ENCODE results near the gene PLCH1. TPM values are rescaled to one million over a fixed set of nuclear protein-coding genes. Genes with fewer than 3 reads are reported as not detected.

PLCH1 gene
- polyA plus RNA-seq, 1 donor, result 7.4 TPM

DNA sequence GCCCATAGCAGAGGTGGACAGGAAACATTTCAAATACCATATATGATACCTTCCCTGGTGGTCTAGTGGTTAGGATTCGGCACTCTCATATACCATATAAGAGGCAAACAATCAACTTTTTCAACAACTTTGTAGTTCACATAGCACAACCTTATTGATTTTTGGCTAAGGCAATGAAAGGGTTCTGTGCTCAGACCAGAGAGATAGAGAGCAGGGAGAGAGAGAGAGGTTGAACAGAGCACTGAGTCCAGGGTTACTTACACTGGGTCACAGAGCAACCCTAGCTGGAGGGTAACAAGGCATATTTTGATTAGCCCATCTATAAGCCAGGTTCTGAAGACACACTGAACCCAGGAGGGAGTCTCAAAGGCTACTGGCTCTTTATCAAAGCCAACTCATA lies 83.8 kb downstream of the PLCH1 start:
- no peaks in the 10 kb centered on the region for H3K9me3 ChIP-seq (ENCODE audit: control insufficient read depth, low read depth, low read length)
- DNase-seq, result no peak
- H3K4me3 ChIP-seq (ENCODE audit: low read length), result no peak overlapping the region
- H3K4me1 ChIP-seq (ENCODE audit: control insufficient read depth, insufficient read depth, low read length), result peaks cover 41% of the 10 kb centered on the region
- no peaks in the 10 kb centered on the region for H3K27me3 ChIP-seq (ENCODE audit: control insufficient read depth, insufficient read depth, low read length)
- H3K27ac ChIP-seq (ENCODE audit: low read length), result peak overlapping the region; percentile 84
- no peaks in the 10 kb centered on the region for H3K36me3 ChIP-seq (ENCODE audit: control insufficient read depth, insufficient read depth, low read length)
- no CpG with 5 or more reads among the region's 1 CpG for WGBS (ENCODE audit: insufficient coverage, low lambda C conversion rate)

DNA sequence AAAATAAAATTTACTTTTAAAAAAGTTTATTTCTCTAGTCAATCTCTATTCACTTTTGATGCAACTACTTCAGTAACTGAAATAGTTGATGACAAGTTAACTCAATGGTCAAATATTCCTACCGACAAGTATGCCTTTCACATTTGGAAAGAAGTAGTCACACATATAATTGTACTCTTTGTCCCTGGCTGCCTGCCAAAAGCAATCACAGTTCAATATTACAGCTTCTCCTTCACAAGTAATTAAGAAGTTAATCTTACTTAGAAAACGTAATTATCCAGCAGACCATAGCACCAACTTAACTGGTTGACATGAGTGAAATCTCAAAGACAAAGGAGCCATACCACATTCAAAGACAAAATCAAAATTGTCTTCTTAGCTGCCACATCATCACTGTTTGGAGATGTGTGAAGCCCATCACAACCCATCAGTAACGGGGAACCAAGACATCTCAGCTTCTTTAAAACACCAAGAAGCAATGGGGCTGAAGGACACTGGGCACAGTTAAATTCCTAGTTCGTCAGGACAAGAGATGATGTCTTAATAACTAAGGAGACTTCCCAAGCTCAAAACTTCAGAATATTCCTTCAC lies 86.1 kb downstream of the PLCH1 start:
- H3K4me3 ChIP-seq (ENCODE audit: low read length), result no peak overlapping the region
- H3K36me3 ChIP-seq (ENCODE audit: control insufficient read depth, insufficient read depth, low read length), result no peaks in the 10 kb centered on the region
- 17% methylated on average over 2 of the region's 4 CpGs for WGBS (ENCODE audit: insufficient coverage, low lambda C conversion rate)
- H3K27ac ChIP-seq (ENCODE audit: low read length), result no peak overlapping the region
- DNase-seq, result no peak
- H3K4me1 ChIP-seq (ENCODE audit: control insufficient read depth, insufficient read depth, low read length), result peaks cover 20% of the 10 kb centered on the region
- no peaks in the 10 kb centered on the region for H3K27me3 ChIP-seq (ENCODE audit: control insufficient read depth, insufficient read depth, low read length)
- no peaks in the 10 kb centered on the region for H3K9me3 ChIP-seq (ENCODE audit: control insufficient read depth, low read depth, low read length)

DNA sequence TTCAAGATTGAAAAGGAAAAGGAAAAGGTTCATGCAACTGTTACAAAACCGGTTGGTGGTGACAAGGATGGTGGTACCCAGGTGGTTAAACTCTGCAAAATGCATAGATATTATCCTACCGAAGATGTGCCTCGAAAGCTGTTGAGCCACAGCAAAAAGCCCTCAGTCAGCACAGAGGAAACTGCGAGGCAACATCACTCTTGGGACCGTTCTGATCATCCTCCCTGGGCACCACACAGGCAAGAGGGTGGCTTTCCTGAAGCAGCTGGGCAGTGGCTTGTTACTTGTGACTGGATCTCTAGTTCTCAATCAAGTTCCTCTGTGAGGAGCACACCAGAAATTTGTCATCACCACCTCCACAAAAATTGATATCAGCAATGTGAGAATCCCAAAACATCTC lies 86.9 kb downstream of the PLCH1 start:
- H3K27me3 ChIP-seq (ENCODE audit: control insufficient read depth, insufficient read depth, low read length), result no peaks in the 10 kb centered on the region
- DNase-seq, result no peak
- H3K36me3 ChIP-seq (ENCODE audit: control insufficient read depth, insufficient read depth, low read length), result no peaks in the 10 kb centered on the region
- H3K4me1 ChIP-seq (ENCODE audit: control insufficient read depth, insufficient read depth, low read length), result peaks cover 16% of the 10 kb centered on the region
- H3K4me3 ChIP-seq (ENCODE audit: low read length), result no peak overlapping the region
- H3K27ac ChIP-seq (ENCODE audit: low read length), result no peak overlapping the region
- no peaks in the 10 kb centered on the region for H3K9me3 ChIP-seq (ENCODE audit: control insufficient read depth, low read depth, low read length)
- WGBS (ENCODE audit: insufficient coverage, low lambda C conversion rate), result no CpG with 5 or more reads among the region's 5 CpGs

DNA sequence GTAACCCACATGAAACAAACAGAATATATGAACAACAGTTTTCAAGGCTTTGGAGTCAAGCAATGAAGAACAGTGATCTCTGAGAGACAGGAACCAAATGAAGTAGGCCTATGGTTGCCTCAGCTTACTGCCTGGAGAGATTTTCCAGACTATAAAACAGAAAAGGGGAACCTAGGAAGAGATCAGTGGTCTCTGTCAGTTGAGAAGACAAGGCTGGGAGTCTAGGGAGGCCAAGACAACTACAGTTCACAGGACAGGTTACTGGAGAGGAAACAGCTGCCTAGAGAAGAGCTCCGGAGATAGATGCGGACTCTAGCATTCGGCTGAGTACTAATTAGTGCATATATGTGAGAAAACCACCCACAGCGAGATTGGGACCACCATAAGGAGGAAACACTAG lies 87.7 kb downstream of the PLCH1 start:
- H3K4me1 ChIP-seq (ENCODE audit: control insufficient read depth, insufficient read depth, low read length), result peaks cover 15% of the 10 kb centered on the region
- no peaks in the 10 kb centered on the region for H3K36me3 ChIP-seq (ENCODE audit: control insufficient read depth, insufficient read depth, low read length)
- H3K27me3 ChIP-seq (ENCODE audit: control insufficient read depth, insufficient read depth, low read length), result no peaks in the 10 kb centered on the region
- no peak overlapping the region for H3K27ac ChIP-seq (ENCODE audit: low read length)
- H3K4me3 ChIP-seq (ENCODE audit: low read length), result no peak overlapping the region
- no peaks in the 10 kb centered on the region for H3K9me3 ChIP-seq (ENCODE audit: control insufficient read depth, low read depth, low read length)
- no peak for DNase-seq
- WGBS (ENCODE audit: insufficient coverage, low lambda C conversion rate), result no CpG with 5 or more reads among the region's 4 CpGs

DNA sequence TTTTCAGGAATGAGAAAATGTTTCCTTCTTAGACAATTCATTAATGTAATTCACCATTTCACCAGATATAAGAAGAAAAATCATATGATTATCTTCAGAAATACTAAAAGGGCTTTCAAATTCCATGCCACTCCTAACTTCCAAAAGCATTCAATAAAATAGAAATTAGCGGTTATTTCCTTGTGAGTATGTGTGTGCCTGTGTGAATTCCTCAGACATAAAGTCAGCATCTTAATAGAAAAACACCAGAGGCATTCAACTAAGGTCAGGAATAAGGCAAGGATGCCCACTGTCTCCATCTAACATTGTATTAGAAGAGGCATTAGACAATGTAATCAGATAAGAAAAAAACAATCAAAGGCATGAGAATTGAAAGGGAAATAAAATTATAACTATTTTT lies 88.4 kb downstream of the PLCH1 start:
- H3K9me3 ChIP-seq (ENCODE audit: control insufficient read depth, low read depth, low read length), result no peaks in the 10 kb centered on the region
- H3K36me3 ChIP-seq (ENCODE audit: control insufficient read depth, insufficient read depth, low read length), result no peaks in the 10 kb centered on the region
- DNase-seq, result no peak
- H3K4me3 ChIP-seq (ENCODE audit: low read length), result no peak overlapping the region
- H3K27me3 ChIP-seq (ENCODE audit: control insufficient read depth, insufficient read depth, low read length), result no peaks in the 10 kb centered on the region
- peaks cover 10% of the 10 kb centered on the region for H3K4me1 ChIP-seq (ENCODE audit: control insufficient read depth, insufficient read depth, low read length)
- H3K27ac ChIP-seq (ENCODE audit: low read length), result no peak overlapping the region
- no CpG with 5 or more reads among the region's 1 CpG for WGBS (ENCODE audit: insufficient coverage, low lambda C conversion rate)

DNA sequence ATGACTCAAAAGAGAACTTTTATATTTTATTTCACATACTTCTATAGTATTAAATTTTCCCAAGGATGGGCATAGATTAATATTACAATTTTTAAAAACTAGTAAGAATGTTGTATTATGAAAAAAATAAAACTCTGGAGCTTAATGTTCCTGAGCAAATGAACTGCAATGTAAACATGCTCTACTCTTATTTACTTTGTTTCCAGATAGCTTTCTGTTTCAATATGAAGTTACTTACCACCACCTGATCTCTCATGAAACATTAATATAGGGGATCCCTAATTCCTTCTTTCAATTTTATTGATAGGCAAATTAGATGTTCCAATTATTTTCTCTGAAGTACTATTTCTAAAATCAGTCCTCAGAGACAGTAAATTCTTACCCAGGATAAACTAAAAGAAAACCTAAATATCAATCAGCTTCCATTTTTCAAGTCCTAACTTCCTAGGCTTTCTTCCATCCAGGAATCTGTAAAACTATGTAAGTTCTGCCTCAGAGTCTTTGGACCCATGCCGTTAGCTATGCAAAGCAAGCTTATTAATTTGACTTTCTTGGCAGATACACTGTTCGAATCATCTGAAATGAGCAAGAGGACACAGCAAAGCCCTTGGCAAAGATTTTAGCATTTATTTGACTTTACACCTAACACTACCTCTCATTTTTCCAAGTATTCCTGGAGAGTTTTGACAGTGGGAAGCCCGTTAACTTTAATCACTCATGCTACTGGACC lies 93.2 kb downstream of the PLCH1 start:
- WGBS (ENCODE audit: insufficient coverage, low lambda C conversion rate), result no CpG with 5 or more reads among the region's 3 CpGs
- Histone ChIP-seq H3K4me1 (ENCODE audit: control insufficient read depth, insufficient read depth, low read length) (peaks cover 4% of the 10 kb centered on the region), H3K9me3 (ENCODE audit: control insufficient read depth, low read depth, low read length) (no peaks in the 10 kb centered on the region), H3K4me3 (ENCODE audit: low read length) (no peak overlapping the region), H3K36me3 (ENCODE audit: control insufficient read depth, insufficient read depth, low read length) (no peaks in the 10 kb centered on the region), H3K27me3 (ENCODE audit: control insufficient read depth, insufficient read depth, low read length) (no peaks in the 10 kb centered on the region), H3K27ac (ENCODE audit: low read length) (no peak overlapping the region)
- no peak for DNase-seq

DNA sequence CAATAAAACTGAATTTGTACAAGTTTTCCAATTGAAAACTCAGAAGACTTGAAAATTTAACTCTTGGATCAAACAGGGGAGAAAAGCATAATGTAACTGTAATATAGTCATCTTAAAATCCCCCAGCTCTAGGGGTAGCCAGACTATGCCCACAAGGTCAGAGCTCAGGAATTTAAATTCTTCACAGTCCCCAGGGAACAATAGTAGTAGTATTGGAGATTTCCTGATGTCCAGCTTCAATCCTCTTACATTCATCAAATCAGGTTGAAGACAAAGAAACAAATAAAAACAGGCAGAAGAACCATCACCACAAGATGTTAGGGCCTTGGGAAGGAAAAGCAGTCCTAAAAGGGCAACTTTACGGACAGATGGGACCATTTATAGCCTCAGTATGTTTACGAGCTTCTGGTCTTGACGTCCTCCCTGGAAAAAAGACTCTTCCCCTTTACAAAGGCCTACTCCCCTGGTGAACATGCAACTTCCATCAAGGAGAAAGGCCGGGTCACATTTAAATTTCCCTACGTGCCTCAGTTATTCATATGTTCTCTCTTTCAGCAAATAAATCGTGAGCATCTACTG lies 96.8 kb downstream of the PLCH1 start:
- H3K4me3 ChIP-seq (ENCODE audit: low read length), result no peak overlapping the region
- no peaks in the 10 kb centered on the region for H3K27me3 ChIP-seq (ENCODE audit: control insufficient read depth, insufficient read depth, low read length)
- no peak for DNase-seq
- WGBS (ENCODE audit: insufficient coverage, low lambda C conversion rate), result no CpG with 5 or more reads among the region's 6 CpGs
- H3K9me3 ChIP-seq (ENCODE audit: control insufficient read depth, low read depth, low read length), result no peaks in the 10 kb centered on the region
- H3K4me1 ChIP-seq (ENCODE audit: control insufficient read depth, insufficient read depth, low read length), result peaks cover 8% of the 10 kb centered on the region
- H3K36me3 ChIP-seq (ENCODE audit: control insufficient read depth, insufficient read depth, low read length), result no peaks in the 10 kb centered on the region
- H3K27ac ChIP-seq (ENCODE audit: low read length), result no peak overlapping the region

DNA sequence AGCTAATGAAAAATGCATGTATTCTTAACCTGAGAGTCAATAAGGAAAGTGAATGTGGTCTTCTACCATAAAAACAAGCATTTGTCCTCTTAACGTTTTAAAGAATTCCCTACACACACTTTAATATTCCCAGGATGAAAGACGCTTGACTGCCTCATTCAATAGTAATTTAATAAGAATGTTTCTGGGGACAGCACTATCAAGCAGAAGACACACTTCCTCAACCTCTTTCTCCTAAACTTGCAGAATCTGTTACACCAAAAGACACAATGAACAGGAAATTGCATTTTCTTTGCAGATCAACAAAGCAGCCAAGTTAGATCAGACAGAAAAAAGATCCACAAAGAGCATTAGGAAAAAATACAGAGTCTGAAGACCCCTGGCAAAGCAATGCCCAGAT lies 97.7 kb downstream of the PLCH1 start:
- WGBS (ENCODE audit: insufficient coverage, low lambda C conversion rate), result no CpG with 5 or more reads among the region's 2 CpGs
- no peaks in the 10 kb centered on the region for H3K27me3 ChIP-seq (ENCODE audit: control insufficient read depth, insufficient read depth, low read length)
- DNase-seq, result no peak
- no peaks in the 10 kb centered on the region for H3K36me3 ChIP-seq (ENCODE audit: control insufficient read depth, insufficient read depth, low read length)
- peak overlapping the region; percentile 67 for H3K27ac ChIP-seq (ENCODE audit: low read length)
- no peak overlapping the region for H3K4me3 ChIP-seq (ENCODE audit: low read length)
- H3K9me3 ChIP-seq (ENCODE audit: control insufficient read depth, low read depth, low read length), result no peaks in the 10 kb centered on the region
- peaks cover 8% of the 10 kb centered on the region for H3K4me1 ChIP-seq (ENCODE audit: control insufficient read depth, insufficient read depth, low read length)

DNA sequence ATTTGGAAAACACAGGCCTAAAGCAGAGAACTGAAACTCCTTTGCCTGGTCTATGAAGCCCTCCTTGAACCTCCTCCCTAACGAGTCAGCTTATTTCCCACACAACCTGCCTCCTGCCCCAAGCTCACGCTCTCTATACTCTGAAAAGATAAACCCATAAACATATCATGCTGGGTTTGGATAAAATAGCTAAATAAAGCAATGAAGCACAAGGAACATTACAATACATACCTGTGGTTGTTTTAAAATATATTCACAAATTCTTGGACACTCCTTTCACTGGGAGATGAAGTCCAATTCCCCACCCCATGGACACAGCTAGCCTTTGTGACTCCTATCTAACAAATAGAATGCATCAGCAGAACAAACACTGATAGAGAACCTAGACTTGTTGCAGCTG lies 98.2 kb downstream of the PLCH1 start:
- H3K4me3 ChIP-seq (ENCODE audit: low read length), result no peak overlapping the region
- WGBS (ENCODE audit: insufficient coverage, low lambda C conversion rate), result no CpG with 5 or more reads among the region's 2 CpGs
- H3K27ac ChIP-seq (ENCODE audit: low read length), result peak overlapping the region; percentile 67
- H3K9me3 ChIP-seq (ENCODE audit: control insufficient read depth, low read depth, low read length), result no peaks in the 10 kb centered on the region
- no peaks in the 10 kb centered on the region for H3K36me3 ChIP-seq (ENCODE audit: control insufficient read depth, insufficient read depth, low read length)
- no peaks in the 10 kb centered on the region for H3K27me3 ChIP-seq (ENCODE audit: control insufficient read depth, insufficient read depth, low read length)
- peaks cover 8% of the 10 kb centered on the region for H3K4me1 ChIP-seq (ENCODE audit: control insufficient read depth, insufficient read depth, low read length)
- DNase-seq, result peak in 1 of 2 donors; percentile 68

DNA sequence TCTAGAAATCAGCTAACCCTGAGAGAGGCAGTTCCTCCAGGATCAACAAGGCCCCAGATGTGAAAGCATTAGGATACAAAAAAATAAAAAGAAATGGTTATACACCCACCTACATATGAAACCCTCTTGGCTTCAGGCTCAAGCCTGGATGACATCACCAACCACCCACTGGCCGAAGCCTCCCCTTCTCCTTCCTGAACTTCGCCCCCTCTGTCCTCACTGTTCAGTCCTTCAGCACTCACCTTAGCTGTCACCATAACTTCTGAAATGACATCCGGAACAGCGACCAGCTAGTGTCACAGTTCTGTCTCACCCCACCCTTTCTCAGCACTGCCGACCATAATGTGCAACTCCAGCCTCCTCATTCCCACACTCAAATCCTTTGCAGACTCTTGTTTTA lies 98.7 kb downstream of the PLCH1 start:
- no peaks in the 10 kb centered on the region for H3K9me3 ChIP-seq (ENCODE audit: control insufficient read depth, low read depth, low read length)
- 24% methylated on average over 2 of the region's 5 CpGs for WGBS (ENCODE audit: insufficient coverage, low lambda C conversion rate)
- H3K4me1 ChIP-seq (ENCODE audit: control insufficient read depth, insufficient read depth, low read length), result peaks cover 8% of the 10 kb centered on the region
- H3K27ac ChIP-seq (ENCODE audit: low read length), result peak overlapping the region; percentile 67
- peak; percentile 76 to 89 for DNase-seq
- no peaks in the 10 kb centered on the region for H3K27me3 ChIP-seq (ENCODE audit: control insufficient read depth, insufficient read depth, low read length)
- no peak overlapping the region for H3K4me3 ChIP-seq (ENCODE audit: low read length)
- no peaks in the 10 kb centered on the region for H3K36me3 ChIP-seq (ENCODE audit: control insufficient read depth, insufficient read depth, low read length)

Measured in large intestine (tissue), 3 donors.